Adrenal gland (tissue), 12 donors: ENCODE results near the gene G2E3. TPM values are rescaled to one million over a fixed set of nuclear protein-coding genes. Genes with fewer than 3 reads are reported as not detected.
"Not testable (repeated sequence)": the region's sequence is repeated elsewhere in the genome, so short reads cannot be mapped to it uniquely, and the experiment has no call there.

ENCODE experiments used
- DNase-seq, 7 donors: peaks; one replicate each; pipeline ENCODE4 v3.0.0-alpha.2; 2019 to 2020
- H3K27ac ChIP-seq, 5 donors: fragments of 200-600 bp; sonication (generic) in 4 of 5; 1 replicate in 3 of 5; 2 replicates in 2 of 5; pipeline versions ENCODE4 v1.5.1 to v1.8.0; 2016 to 2020; ENCODE audit warnings: mild to moderate bottlenecking in 1 of 5
- H3K27me3 ChIP-seq: fragments of 200-600 bp; 2 replicates; pipeline ENCODE4 v1.8.0; 2021
- H3K36me3 ChIP-seq, 2 donors: fragments of 200-600 bp; replicated peaks in 1 of 2; 1 replicate in 1 of 2; 2 replicates in 1 of 2; pipeline versions ENCODE4 v1.5.1 to v1.8.0; 2018 to 2022
- H3K4me1 ChIP-seq, 2 donors: fragments of 200-600 bp; replicated peaks in 1 of 2; 1 replicate in 1 of 2; 2 replicates in 1 of 2; pipeline versions ENCODE4 v1.5.1 to v1.8.0; 2018 to 2021
- H3K4me3 ChIP-seq, 4 donors: fragments of 200-600 bp; sonication (generic) in 3 of 4; one replicate each; pipeline ENCODE4 v1.5.1; 2016 to 2018
- H3K9me3 ChIP-seq, 3 donors: fragments of 200-600 bp; sonication (generic) in 1 of 3; replicated peaks in 1 of 3; 1 replicate in 2 of 3; 2 replicates in 1 of 3; pipeline versions ENCODE4 v1.5.1 to v1.8.0; 2016 to 2021
- CTCF ChIP-seq, 6 experiments: fragments of 450-650 bp in 4 of 6; fragments of 200-600 bp in 2 of 6; sonication (generic) in 1 of 6; IDR thresholded peaks; 1 replicate in 5 of 6; 2 replicates in 1 of 6; pipeline versions ENCODE4 v1.5.1 to v1.8.0; 2016 to 2021; ENCODE audit warnings: antibody characterized with exemption in 6 of 6, mild to moderate bottlenecking in 2 of 6, moderate library complexity in 1 of 6
- POLR2A ChIP-seq, 2 donors: fragments of 450-650 bp; IDR thresholded peaks; one replicate each; pipeline ENCODE4 v1.6.1; 2017; ENCODE audit warnings: antibody characterized with exemption in 2 of 2, mild to moderate bottlenecking in 2 of 2, moderate library complexity in 1 of 2
- WGBS, 4 donors: extraction: QIAGEN DNeasy Blood & Tissue Kit in 2 of 4; methylation state at CpG; one replicate each; pipeline versions ENCODE4 v1.1.5 to v1.1.7; 2013 to 2017; 5-methylcytosine and 5-hydroxymethylcytosine counted together
- intact Hi-C, 2 donors: fragments of 100-400 bp; cut with DNase I; formaldehyde crosslinking; loops; one replicate each; pipeline versions ENCODE4 v1.14.1 to v1.15.0; 2022 to 2023
- polyA plus RNA-seq, 3 donors: library from polyadenylated mRNA; stranded (reverse); fragments of 200-250 nt in 2 of 3; fragments of 350-450 nt in 1 of 3; fragmentation: Illumina TruSeq in 1 of 3; extraction: RNeasy Lipid Tissue Mini Kit (QIAGEN cat#74804) in 1 of 3; gene quantifications; one replicate each; pipeline ENCODE4 v1.2.3, GENCODE V29; 2013 to 2014
- total RNA-seq, 9 donors: library from RNA; depleted of rRNA in 4 of 9; stranded (reverse); fragments of >200 nt in 4 of 9; fragments of 120-200 nt in 1 of 9; fragmentation: NEBNext Ultra II Directional in 1 of 9; extraction: Animal tissue kit (Norgen Biotek cat#: 25700) in 1 of 9; gene quantifications; one replicate each; pipeline versions ENCODE4 v1.1.0 to v1.2.4, GENCODE V29; 2013 to 2023
- donor health status: healthy with polysubstance abuse.
- donor health status: Bipolar disorder and iron deficiency.
- donor health status: DM: yes; HTN: yes; CAD: no.
- donor health status: DM: no; HTN: no; CAD: no.
- donor health status: DM: no; HTN: no; CAD: no.
- donor health status: DM: yes; HTN: yes; CAD: no.

Gene G2E3
- total and polyA plus RNA-seq, 12 donors, result 2.4 to 18.4 (median 9.7) TPM

GRCh38 chr14:30573966-30574365, 15.0 kb downstream of the G2E3 start:
- no peak for TF ChIP-seq POLR2A (IDR thresholded peaks at IDR 0.05)
- no peak for TF ChIP-seq CTCF (IDR thresholded peaks at IDR 0.05)
- no peaks in the 10 kb centered on the region for H3K36me3 ChIP-seq
- no peaks in the 10 kb centered on the region for H3K27me3 ChIP-seq
- H3K4me1 ChIP-seq, result no peaks in the 10 kb centered on the region
- intact Hi-C loops, result no loop called here
- 80 to 87% (median 85%) methylated on average over 2 of the region's 2 CpGs for WGBS, 4 donors
- no peak overlapping the region for H3K4me3 ChIP-seq
- H3K27ac ChIP-seq, result no peak overlapping the region
- no peak for DNase-seq
- no peaks in the 10 kb centered on the region for H3K9me3 ChIP-seq

- WGBS, 4 donors, result 90 to 94% (median 91%) methylated on average over 3 of the region's 3 CpGs
- intact Hi-C loops, H3K27ac ChIP-seq, H3K4me1 ChIP-seq, H3K36me3 ChIP-seq, H3K4me3 ChIP-seq, H3K9me3 ChIP-seq, H3K27me3 ChIP-seq, DNase-seq: not testable (repeated sequence)
Observed at GRCh38 chr14:30574777-30575176, 15.8 kb downstream of the G2E3 start.

GRCh38 chr14:30576333-30576732, 17.4 kb downstream of the G2E3 start:
- H3K27ac ChIP-seq, H3K27me3 ChIP-seq, H3K9me3 ChIP-seq, DNase-seq, H3K4me3 ChIP-seq, intact Hi-C loops, H3K36me3 ChIP-seq, H3K4me1 ChIP-seq: not testable (repeated sequence)
- 95 to 100% (median 99%) methylated on average over 1 of the region's 1 CpG for WGBS, 4 donors

- Histone ChIP-seq H3K4me1 (no peaks in the 10 kb centered on the region), H3K4me3 (no peak overlapping the region), H3K36me3 (no peaks in the 10 kb centered on the region), H3K27ac (no peak overlapping the region), H3K27me3 (no peaks in the 10 kb centered on the region), H3K9me3 (no peaks in the 10 kb centered on the region)
- no peak for TF ChIP-seq CTCF (IDR thresholded peaks at IDR 0.05)
- TF ChIP-seq POLR2A (IDR thresholded peaks at IDR 0.05), result no peak
- intact Hi-C loops, result no loop called here
- 86 to 95% (median 93%) methylated on average over 2 of the region's 2 CpGs for WGBS, 4 donors
- DNase-seq, result no peak
Observed at GRCh38 chr14:30580616-30581282, 21.8 kb downstream of the G2E3 start.

- TF ChIP-seq POLR2A (IDR thresholded peaks at IDR 0.05) (no peak), CTCF (IDR thresholded peaks at IDR 0.05) (no peak)
- H3K27me3 ChIP-seq, result no peaks in the 10 kb centered on the region
- no peaks in the 10 kb centered on the region for H3K9me3 ChIP-seq
- no peaks in the 10 kb centered on the region for H3K36me3 ChIP-seq
- no peak for DNase-seq
- no peak overlapping the region for H3K27ac ChIP-seq
- whole genome bisulfite sequencing, 4 donors, result 89 to 96% (median 92%) methylated on average over 7 of the region's 7 CpGs
- intact Hi-C loops, result no loop called here
- H3K4me3 ChIP-seq, result no peak overlapping the region
- H3K4me1 ChIP-seq, result no peaks in the 10 kb centered on the region
Observed at GRCh38 chr14:30581283-30581625, 22.3 kb downstream of the G2E3 start.
